Prostate gland (tissue), 2 donors: ENCODE results near the gene AGPAT1.

Experiments used
- CTCF ChIP-seq, 4 experiments: fragments of 200-600 bp in 2 of 4; fragments of 450-650 bp in 2 of 4; sonication (generic) in 2 of 4; IDR thresholded peaks; 1 replicate in 3 of 4; 2 replicates in 1 of 4; pipeline ENCODE4 v1.5.1; 2016 to 2019; ENCODE audit warnings: antibody characterized with exemption in 4 of 4, mild to moderate bottlenecking in 2 of 4, moderate library complexity in 2 of 4
- POLR2A ChIP-seq: fragments of 450-650 bp; IDR thresholded peaks from one replicate; pipeline ENCODE4 v1.6.1; 2016; ENCODE audit warnings: antibody characterized with exemption, mild to moderate bottlenecking

GRCh38 chr6:32223258-32224235 is 47.7 kb upstream of the AGPAT1 start, which contains the start of gene NOTCH4:
- TF ChIP-seq CTCF (IDR thresholded peaks at IDR 0.05) (no peak), POLR2A (no peak)
